Measurements from ENCODE around the gene COBLL1.
"Not testable (repeated sequence)": the region's sequence is repeated elsewhere in the genome, so short reads cannot be mapped to it uniquely, and the experiment has no call there.

Gene COBLL1

GRCh38 chr2:164780611-164781178, 60.9 kb downstream of the COBLL1 start:
- DNase-seq, result no peak

- DNase-seq, result no peak
These were observed 62.1 kb downstream of the COBLL1 start for GRCh38 chr2:164779383-164780057.

- DNase-seq, result no peak
These were observed 62.9 kb downstream of the COBLL1 start for GRCh38 chr2:164778723-164779122.

- DNase-seq, result no peak
These were observed 63.7 kb downstream of the COBLL1 start for GRCh38 chr2:164777847-164778461.

GRCh38 chr2:164773635-164774034, 68.0 kb downstream of the COBLL1 start:
- DNase-seq, result no peak

GRCh38 chr2:164773091-164773490, 68.5 kb downstream of the COBLL1 start:
- no peak for DNase-seq

- DNase-seq, result no peak
These were observed 69.7 kb downstream of the COBLL1 start for GRCh38 chr2:164771897-164772296.

- DNase-seq, result no peak
These were observed 71.2 kb downstream of the COBLL1 start for GRCh38 chr2:164770421-164770916.

GRCh38 chr2:164766954-164767320, 74.7 kb downstream of the COBLL1 start:
- no peak for DNase-seq

- DNase-seq, result no peak
These were observed 75.2 kb downstream of the COBLL1 start for GRCh38 chr2:164766216-164766953.

- DNase-seq, result no peak
These were observed 76.6 kb downstream of the COBLL1 start for GRCh38 chr2:164764996-164765395.

- no peak for DNase-seq
These were observed 77.1 kb downstream of the COBLL1 start for GRCh38 chr2:164764474-164764873.

- no peak for DNase-seq
These were observed 78.2 kb downstream of the COBLL1 start for GRCh38 chr2:164763431-164763830.

GRCh38 chr2:164761737-164762460, 79.7 kb downstream of the COBLL1 start:
- no peak for DNase-seq

GRCh38 chr2:164761201-164761600, 80.4 kb downstream of the COBLL1 start:
- not testable (repeated sequence) for DNase-seq

GRCh38 chr2:164760179-164760578, 81.4 kb downstream of the COBLL1 start:
- DNase-seq, result no peak

- no peak for DNase-seq
These were observed 83.5 kb downstream of the COBLL1 start for GRCh38 chr2:164757934-164758695.

- DNase-seq, result no peak
These were observed 84.8 kb downstream of the COBLL1 start for GRCh38 chr2:164756773-164757172.

GRCh38 chr2:164755952-164756351, 85.7 kb downstream of the COBLL1 start:
- DNase-seq, result no peak

GRCh38 chr2:164754157-164755093, 87.2 kb downstream of the COBLL1 start:
- no peak for DNase-seq

- DNase-seq, result no peak
These were observed 88.7 kb downstream of the COBLL1 start for GRCh38 chr2:164752956-164753355.
